ENCODE measurements around the gene ARHGEF19.
A peak's percentile ranks its signal among the peaks of the same experiment; 100 is the strongest.
"Not testable (repeated sequence)": the region's sequence is repeated elsewhere in the genome, so short reads cannot be mapped to it uniquely, and the experiment has no call there.

ARHGEF19 gene

GRCh38 chr1:16204634-16205333 lies 7.7 kb downstream of the ARHGEF19 start:
- peak; percentile 12 for DNase-seq (ENCODE audit: low spot score)

- no peak for DNase-seq (ENCODE audit: low spot score)
Observed at GRCh38 chr1:16204216-16204615, 8.2 kb downstream of the ARHGEF19 start.

GRCh38 chr1:16203550-16203949 lies 8.9 kb downstream of the ARHGEF19 start:
- no peak for DNase-seq (ENCODE audit: low spot score)

GRCh38 chr1:16202281-16203210 lies 9.9 kb downstream of the ARHGEF19 start:
- DNase-seq (ENCODE audit: low spot score), result no peak

- DNase-seq (ENCODE audit: low spot score), result no peak
Observed at GRCh38 chr1:16199700-16200099, 12.8 kb downstream of the ARHGEF19 start.

- DNase-seq (ENCODE audit: low spot score), result no peak
Observed at GRCh38 chr1:16199157-16199501, 13.3 kb downstream of the ARHGEF19 start.

GRCh38 chr1:16198444-16199156 lies 13.9 kb downstream of the ARHGEF19 start:
- DNase-seq (ENCODE audit: low spot score), result no peak

GRCh38 chr1:16196874-16197273 lies 15.6 kb downstream of the ARHGEF19 start:
- no peak for DNase-seq (ENCODE audit: low spot score)

GRCh38 chr1:16196139-16196538 lies 16.3 kb downstream of the ARHGEF19 start:
- not testable (repeated sequence) for DNase-seq (ENCODE audit: low spot score)

GRCh38 chr1:16195518-16195905 lies 16.9 kb downstream of the ARHGEF19 start:
- no peak for DNase-seq (ENCODE audit: low spot score)

GRCh38 chr1:16191916-16192546 lies 20.4 kb downstream of the ARHGEF19 start:
- DNase-seq (ENCODE audit: low spot score), result no peak

GRCh38 chr1:16191309-16191708 lies 21.1 kb downstream of the ARHGEF19 start:
- no peak for DNase-seq (ENCODE audit: low spot score)

GRCh38 chr1:16189921-16190621 lies 22.4 kb downstream of the ARHGEF19 start:
- no peak for DNase-seq (ENCODE audit: low spot score)

- DNase-seq (ENCODE audit: low spot score), result no peak
Observed at GRCh38 chr1:16189003-16189402, 23.4 kb downstream of the ARHGEF19 start.

GRCh38 chr1:16187748-16188401 lies 24.6 kb downstream of the ARHGEF19 start:
- DNase-seq (ENCODE audit: low spot score), result peak; percentile 78

- no peak for DNase-seq (ENCODE audit: low spot score)
Observed at GRCh38 chr1:16186655-16187235, 25.7 kb downstream of the ARHGEF19 start.

- no peak for DNase-seq (ENCODE audit: low spot score)
Observed at GRCh38 chr1:16184557-16185303, 27.7 kb downstream of the ARHGEF19 start.

- no peak for DNase-seq (ENCODE audit: low spot score)
Observed at GRCh38 chr1:16183765-16184556, 28.5 kb downstream of the ARHGEF19 start.

- DNase-seq (ENCODE audit: low spot score), result no peak
Observed at GRCh38 chr1:16183179-16183578, 29.3 kb downstream of the ARHGEF19 start.
